B cell (primary cell): ENCODE measurements around the gene LUZP1. TPM values are rescaled to one million over a fixed set of nuclear protein-coding genes. Genes with fewer than 3 reads are reported as not detected.

Experiments used
- ATAC-seq: fragments of 200-7000 bp; cut with Tn5 transposase; one replicate; pipeline ENCODE4 v1.10.0; 2021; ENCODE audit warnings: low read depth, mild to moderate bottlenecking, moderate number of reproducible peaks, moderate library complexity
- CTCF ChIA-PET: fragments of 350-600 bp; sonication (Branson Sonifier 250); formaldehyde crosslinking; loops from one replicate; lab custom pipeline; 2021; ENCODE audit warnings: antibody characterized with exemption, inconsistent platforms; lab: Charles Lee
- POLR2A ChIA-PET: fragments of 350-600 bp; sonication (Branson Sonifier 250); formaldehyde crosslinking; loops from one replicate; lab custom pipeline; 2021; ENCODE audit warnings: antibody characterized with exemption; lab: Charles Lee
- DNase-seq: peaks from one replicate; pipeline ENCODE4 v3.0.0; 2013
- H2AFZ ChIP-seq: 2 replicates; pipeline ENCODE4 v1.6.1; 2012; ENCODE audit warnings: mild to moderate bottlenecking, low read depth, low read length; ENCODE audit not compliant: insufficient read depth, poor library complexity, severe bottlenecking
- H3K27ac ChIP-seq, 2 donors: 1 replicate in 1 of 2; 2 replicates in 1 of 2; pipeline ENCODE4 v1.5.1; 2012 to 2013; ENCODE audit warnings: low read length in 2 of 2, mild to moderate bottlenecking in 2 of 2, moderate library complexity in 1 of 2
- H3K27me3 ChIP-seq, 4 experiments: fragments of 200-600 bp in 1 of 4; sonication (generic) in 1 of 4; replicated peaks in 1 of 4; 1 replicate in 2 of 4; 2 replicates in 2 of 4; pipeline versions ENCODE4 v1.6.1 to v1.7.0; 2013 to 2016; ENCODE audit warnings: low read length in 3 of 4, mild to moderate bottlenecking in 2 of 4, mixed read lengths in 1 of 4, moderate library complexity in 1 of 4; ENCODE audit not compliant: insufficient read depth in 4 of 4, control insufficient read depth in 3 of 4; ENCODE audit errors: control extremely low read depth in 1 of 4
- H3K36me3 ChIP-seq, 2 experiments: replicated peaks in 1 of 2; 1 replicate in 1 of 2; 2 replicates in 1 of 2; pipeline versions ENCODE4 v1.6.1 to v1.7.1; 2013; ENCODE audit warnings: low read length in 1 of 2; ENCODE audit not compliant: insufficient read depth in 2 of 2, control insufficient read depth in 1 of 2; ENCODE audit errors: control extremely low read depth in 1 of 2, extremely low read depth in 1 of 2
- H3K4me1 ChIP-seq, 2 donors: fragments of 200-600 bp in 1 of 2; sonication (generic) in 1 of 2; 1 replicate in 1 of 2; 2 replicates in 1 of 2; pipeline versions ENCODE4 v1.5.1 to v1.6.1; 2013 to 2017; ENCODE audit warnings: low read length in 2 of 2; ENCODE audit not compliant: control insufficient read depth in 2 of 2, insufficient read depth in 2 of 2
- H3K4me2 ChIP-seq: replicated peaks from 2 replicates; pipeline ENCODE3; 2012; ENCODE audit warnings: mild to moderate bottlenecking, low read depth, low read length; ENCODE audit not compliant: poor library complexity, severe bottlenecking
- H3K4me3 ChIP-seq, 5 experiments: fragments of 200-600 bp in 1 of 5; sonication (generic) in 1 of 5; 1 replicate in 3 of 5; 2 replicates in 2 of 5; pipeline versions ENCODE4 v1.5.1 to v1.7.0; 2011 to 2016; ENCODE audit warnings: low read length in 4 of 5, mild to moderate bottlenecking in 4 of 5, low read depth in 2 of 5, control low read depth in 1 of 5, moderate library complexity in 1 of 5; ENCODE audit not compliant: insufficient read depth in 1 of 5; ENCODE audit errors: control extremely low read depth in 1 of 5, extremely low read depth in 1 of 5
- H3K79me2 ChIP-seq: fragments of 200-600 bp; sonication (generic); one replicate; pipeline ENCODE4 v1.6.0; 2016; ENCODE audit warnings: low read length; ENCODE audit not compliant: control insufficient read depth, insufficient read depth
- H3K9ac ChIP-seq: fragments of 200-600 bp; sonication (generic); 2 replicates; pipeline ENCODE4 v1.6.1; 2017; ENCODE audit warnings: mild to moderate bottlenecking, low read length, moderate library complexity
- H3K9me3 ChIP-seq, 3 donors: one replicate each; pipeline versions ENCODE4 v1.6.1 to v1.7.1; 2013; ENCODE audit warnings: low read length in 2 of 3; ENCODE audit not compliant: control insufficient read depth in 2 of 3, insufficient read depth in 1 of 3; ENCODE audit errors: control extremely low read depth in 1 of 3
- H4K20me1 ChIP-seq: 2 replicates; pipeline ENCODE4 v1.6.0; 2012; ENCODE audit warnings: mild to moderate bottlenecking, low read length; ENCODE audit not compliant: insufficient read depth, control insufficient read depth, poor library complexity, severe bottlenecking
- H3K27ac Mint-ChIP-seq: one replicate; pipeline ENCODE4 v1.8.0; 2021; ENCODE audit warnings: mixed read lengths
- H3K27me3 Mint-ChIP-seq: one replicate; pipeline ENCODE4 v1.8.0; 2021; ENCODE audit warnings: mixed read lengths
- H3K4me1 Mint-ChIP-seq: one replicate; pipeline ENCODE4 v1.8.0; 2021; ENCODE audit warnings: mixed read lengths
- H3K4me3 Mint-ChIP-seq: one replicate; pipeline ENCODE4 v1.8.0; 2021; ENCODE audit warnings: mixed read lengths
- H3K9me3 Mint-ChIP-seq: one replicate; pipeline ENCODE4 v1.8.0; 2022; ENCODE audit warnings: mixed read lengths; ENCODE audit not compliant: insufficient read depth
- EZH2 ChIP-seq: IDR thresholded peaks from 2 replicates; pipeline ENCODE4 v1.6.1; 2012; ENCODE audit warnings: borderline replicate concordance, low read depth, mild to moderate bottlenecking, moderate library complexity, low read length; ENCODE audit not compliant: insufficient read depth, poor library complexity, severe bottlenecking
- WGBS: methylation state at CpG from one replicate; pipeline ENCODE4 v1.1.5; 2013; ENCODE audit warnings: missing lambda C conversion rate; ENCODE audit not compliant: insufficient coverage; 5-methylcytosine and 5-hydroxymethylcytosine counted together
- intact Hi-C: fragments of 100-400 bp; cut with micrococcal nuclease; formaldehyde crosslinking; loops from one replicate; pipeline ENCODE4 v1.10.0; 2022
- polyA plus RNA-seq: library from polyadenylated mRNA; depleted of rRNA; stranded (reverse); fragments of >200 nt; gene quantifications from 2 replicates; pipeline ENCODE4 v1.2.3, GENCODE V29; 2012
- total RNA-seq, 2 donors: library from RNA; stranded (reverse); fragments of 120-200 nt in 1 of 2; gene quantifications; 1 replicate in 1 of 2; 2 replicates in 1 of 2; pipeline versions ENCODE4 v1.2.3 to v1.2.4, GENCODE V29; 2013 to 2022
- TF ChIP-seq, protein P1 (sequence below): fragments of 200-600 bp; IDR thresholded peaks from one replicate; pipeline ENCODE4 v1.8.0; 2022; ENCODE audit warnings: antibody characterized with exemption, mild to moderate bottlenecking

LUZP1 gene
- total and polyA plus RNA-seq, 2 donors (not counting 1 experiment from before 2014, with no cell fraction given) = 2.0 to 12.9 TPM

DNA sequence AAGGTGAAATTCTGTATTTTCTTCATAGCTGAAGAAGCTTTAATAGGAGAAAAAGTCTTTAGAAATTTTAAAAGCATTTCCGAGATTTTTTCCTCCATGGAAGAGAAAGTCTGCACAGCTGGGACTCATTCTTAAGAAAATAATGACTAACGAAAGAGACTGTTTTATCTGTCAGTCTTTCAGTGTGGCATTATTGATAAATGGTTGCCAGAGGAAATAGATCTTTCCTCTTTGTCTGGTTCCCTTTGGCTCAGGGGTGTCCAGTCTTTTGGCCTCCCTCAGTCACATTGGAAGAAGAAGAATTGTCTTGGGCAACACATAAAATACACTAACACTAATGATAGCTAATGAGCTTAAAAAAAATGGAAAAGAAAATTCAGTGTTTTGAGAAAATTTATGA lies 99.5 kb downstream of the LUZP1 start:
- ATAC-seq (no peak), DNase-seq (no peak)
- Histone ChIP-seq H3K4me2 (no peak overlapping the region), H3K4me1 (no peaks in the 10 kb centered on the region), H3K27me3 (no peaks in the 10 kb centered on the region), H3K36me3 (peaks cover 21 to 61% of the 10 kb centered on the region in 2 experiments), H3K79me2 (no peaks in the 10 kb centered on the region), H3K9me3 (no peaks in the 10 kb centered on the region), H4K20me1 (no peaks in the 10 kb centered on the region), H3K9ac (no peak overlapping the region), H2AFZ (no peak overlapping the region), H3K27ac (no peak overlapping the region), H3K4me3 (no peak overlapping the region)
- CTCF ChIA-PET = interaction anchor here (0.7 to 1.2 kb wide), 2 partner anchors 14 to 116 kb away, joined by 3 read pairs; no protein-coding TSS in a partner anchor
- TF ChIP-seq, protein P1, sequence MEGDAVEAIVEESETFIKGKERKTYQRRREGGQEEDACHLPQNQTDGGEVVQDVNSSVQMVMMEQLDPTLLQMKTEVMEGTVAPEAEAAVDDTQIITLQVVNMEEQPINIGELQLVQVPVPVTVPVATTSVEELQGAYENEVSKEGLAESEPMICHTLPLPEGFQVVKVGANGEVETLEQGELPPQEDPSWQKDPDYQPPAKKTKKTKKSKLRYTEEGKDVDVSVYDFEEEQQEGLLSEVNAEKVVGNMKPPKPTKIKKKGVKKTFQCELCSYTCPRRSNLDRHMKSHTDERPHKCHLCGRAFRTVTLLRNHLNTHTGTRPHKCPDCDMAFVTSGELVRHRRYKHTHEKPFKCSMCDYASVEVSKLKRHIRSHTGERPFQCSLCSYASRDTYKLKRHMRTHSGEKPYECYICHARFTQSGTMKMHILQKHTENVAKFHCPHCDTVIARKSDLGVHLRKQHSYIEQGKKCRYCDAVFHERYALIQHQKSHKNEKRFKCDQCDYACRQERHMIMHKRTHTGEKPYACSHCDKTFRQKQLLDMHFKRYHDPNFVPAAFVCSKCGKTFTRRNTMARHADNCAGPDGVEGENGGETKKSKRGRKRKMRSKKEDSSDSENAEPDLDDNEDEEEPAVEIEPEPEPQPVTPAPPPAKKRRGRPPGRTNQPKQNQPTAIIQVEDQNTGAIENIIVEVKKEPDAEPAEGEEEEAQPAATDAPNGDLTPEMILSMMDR = no peak
- no peak for TF ChIP-seq EZH2
- Mint-ChIP-seq H3K4me3 (no peak overlapping the region), H3K4me1 (no peaks in the 10 kb centered on the region), H3K27ac (no peak overlapping the region), H3K27me3 (no peaks in the 10 kb centered on the region), H3K9me3 (no peaks in the 10 kb centered on the region)
- no CpG with 5 or more reads among the region's 2 CpGs for WGBS
- POLR2A ChIA-PET = no interaction called here
- intact Hi-C loops = no loop called here

DNA sequence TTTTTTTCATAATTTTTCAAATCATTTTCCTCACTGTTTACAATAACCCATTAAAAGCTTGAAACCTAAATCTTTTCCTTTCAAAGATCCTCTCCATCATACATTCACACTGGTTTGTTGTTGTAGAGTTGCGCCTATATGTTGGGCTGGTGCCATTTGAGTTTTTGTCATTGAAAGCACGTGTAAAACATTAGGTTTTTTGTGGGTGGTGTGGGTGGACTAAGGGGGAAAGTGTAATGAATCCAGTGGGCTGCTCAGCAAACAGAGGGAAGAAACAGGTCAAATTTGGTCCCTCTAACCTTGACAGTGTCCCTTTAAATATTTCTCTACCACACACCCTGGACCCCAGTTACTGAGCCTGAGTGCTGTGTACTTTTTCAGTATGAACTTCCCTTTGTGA lies 102.6 kb downstream of the LUZP1 start:
- TF ChIP-seq, protein P1 = no peak
- TF ChIP-seq EZH2 = no peak
- Histone ChIP-seq H3K4me3 (no peak overlapping the region), H3K36me3 (peaks cover 15 to 65% of the 10 kb centered on the region in 2 experiments), H3K27me3 (no peaks in the 10 kb centered on the region), H3K4me1 (no peaks in the 10 kb centered on the region), H2AFZ (no peak overlapping the region), H3K4me2 (no peak overlapping the region), H3K79me2 (no peaks in the 10 kb centered on the region), H4K20me1 (no peaks in the 10 kb centered on the region), H3K9me3 (no peaks in the 10 kb centered on the region), H3K27ac (no peak overlapping the region), H3K9ac (no peak overlapping the region)
- POLR2A ChIA-PET = no interaction called here
- 83% methylated on average over 1 of the region's 2 CpGs for WGBS
- Mint-ChIP-seq H3K4me3 (no peak overlapping the region), H3K27me3 (no peaks in the 10 kb centered on the region), H3K9me3 (no peaks in the 10 kb centered on the region), H3K4me1 (no peaks in the 10 kb centered on the region), H3K27ac (no peak overlapping the region)
- CTCF ChIA-PET = no interaction called here
- intact Hi-C loops = no loop called here
- ATAC-seq (no peak), DNase-seq (no peak)
